ENCODE results near the gene MYF5.

The MYF5 gene

GRCh38 chr12:80707830-80708258 lies 8.9 kb upstream of the MYF5 start:
- DNase-seq (ENCODE audit: low spot score) = no peak

- DNase-seq (ENCODE audit: low spot score) = no peak
Measured at GRCh38 chr12:80708259-80708974, 8.3 kb upstream of the MYF5 start.

DNA sequence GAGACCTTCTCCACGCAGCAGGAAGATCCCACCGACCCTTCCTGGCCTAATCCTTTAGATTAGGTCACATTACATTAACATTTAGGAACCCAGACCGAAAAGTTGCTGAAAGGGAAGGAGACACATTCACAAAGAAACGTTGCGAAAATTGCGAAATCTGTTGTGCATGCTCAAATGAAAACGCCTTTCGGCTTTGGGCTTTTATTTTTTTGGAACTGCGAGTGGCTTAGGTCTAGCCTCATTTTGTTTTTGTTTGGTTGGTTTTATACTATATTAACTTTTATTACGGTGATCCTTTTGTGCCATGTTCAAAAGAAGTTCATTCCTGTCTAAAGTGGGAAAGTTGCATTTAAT lies 7.8 kb upstream of the MYF5 start:
- DNase-seq (ENCODE audit: low spot score) = no peak

- DNase-seq (ENCODE audit: low spot score) = no peak
Measured at GRCh38 chr12:80709811-80710726, 6.6 kb upstream of the MYF5 start.

DNA sequence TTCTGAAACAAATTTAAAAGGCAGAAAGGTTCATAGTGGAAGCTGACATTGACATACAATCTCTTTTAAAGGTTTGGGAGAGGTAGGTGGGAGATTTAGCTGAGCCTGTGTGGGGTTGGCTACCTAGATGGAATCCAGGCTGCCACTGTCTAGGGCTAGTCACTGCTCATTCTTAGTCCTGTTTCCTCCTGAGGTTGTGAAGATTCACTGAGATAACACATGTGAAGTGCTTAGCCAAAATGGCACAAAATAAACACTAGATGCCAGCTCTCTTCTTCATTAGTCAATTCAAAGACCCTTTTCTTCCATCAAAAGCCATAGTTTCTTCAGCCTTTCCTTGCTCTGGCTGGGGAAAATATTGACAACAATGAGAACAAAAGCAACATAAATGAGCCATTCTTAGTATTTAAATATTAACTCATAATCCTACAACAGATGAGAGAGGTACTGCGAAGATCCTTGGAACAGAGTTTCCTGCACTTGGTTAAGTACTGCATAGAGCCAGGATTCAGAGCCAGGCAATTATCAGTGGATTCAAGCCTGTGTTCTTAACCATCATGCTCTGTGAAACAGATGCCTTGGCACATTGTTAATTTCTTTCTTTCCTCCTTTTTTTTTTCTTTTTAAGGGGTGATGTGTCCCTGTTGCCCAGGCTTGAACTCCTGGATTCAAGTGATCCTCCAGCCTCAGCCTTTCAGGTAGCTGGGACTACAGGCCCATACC lies 5.8 kb upstream of the MYF5 start:
- no peak for DNase-seq (ENCODE audit: low spot score)

GRCh38 chr12:80711866-80712265 lies 4.8 kb upstream of the MYF5 start:
- no peak for DNase-seq (ENCODE audit: low spot score)

GRCh38 chr12:80712866-80713265 lies 3.8 kb upstream of the MYF5 start:
- no peak for DNase-seq (ENCODE audit: low spot score)

DNA sequence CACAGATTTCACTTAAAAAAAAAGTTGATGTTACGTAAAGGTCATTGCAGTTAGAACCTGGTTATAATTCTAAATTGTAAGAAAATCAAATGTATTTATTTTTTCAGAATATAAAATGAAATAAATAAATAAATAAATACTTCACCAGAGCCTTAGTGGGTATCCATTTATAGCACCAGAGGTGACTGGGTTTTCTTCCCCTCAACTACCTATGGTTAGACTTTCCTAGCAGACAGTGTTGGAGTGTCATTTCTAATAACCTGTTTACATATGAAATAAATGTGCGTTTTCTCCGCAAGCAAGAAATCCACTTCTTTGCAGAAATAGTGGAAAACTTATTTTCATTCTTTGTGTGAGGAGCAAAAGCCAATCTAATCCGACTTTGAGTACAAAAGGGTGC lies 3.3 kb upstream of the MYF5 start:
- no peak for DNase-seq (ENCODE audit: low spot score)

DNA sequence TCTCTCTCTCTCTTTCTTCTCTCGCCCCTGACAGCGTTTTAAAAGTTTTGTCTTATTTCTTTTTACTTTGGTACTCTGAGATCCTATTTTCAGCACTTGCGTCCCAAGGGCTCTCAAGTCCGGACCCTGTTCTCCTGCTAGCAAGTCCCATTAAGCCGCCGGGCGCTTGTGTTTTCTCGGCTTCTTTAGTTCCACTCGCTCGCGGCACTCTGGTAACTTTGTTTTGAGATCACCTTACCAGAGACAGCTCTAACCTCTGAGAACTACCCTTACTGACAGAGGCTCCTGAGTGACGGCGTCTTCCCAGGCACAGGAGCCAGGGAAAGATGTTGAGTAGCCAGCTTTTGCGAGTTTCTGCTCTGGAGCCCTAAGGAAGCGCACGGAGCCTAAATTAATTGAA lies 2.7 kb upstream of the MYF5 start:
- no peak for DNase-seq (ENCODE audit: low spot score)

DNA sequence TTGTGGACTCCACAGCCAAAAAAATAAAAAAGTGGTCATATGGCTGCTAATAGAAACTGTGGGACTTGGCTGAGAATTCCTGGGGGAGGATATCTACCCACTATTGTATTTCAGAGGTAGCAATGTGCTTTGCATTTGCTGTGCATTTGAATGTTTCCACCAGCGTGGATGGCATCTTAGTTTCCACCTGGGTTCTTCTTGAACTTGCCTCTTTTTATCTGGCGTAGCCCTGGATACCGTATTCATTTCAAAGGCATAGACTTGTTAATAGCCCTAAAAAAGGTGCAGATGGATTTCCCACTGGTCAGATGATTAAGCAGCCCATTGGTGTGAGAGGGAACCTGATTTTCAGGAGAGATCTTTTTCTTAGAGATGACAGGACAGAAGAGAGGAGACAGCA lies 1.9 kb upstream of the MYF5 start:
- DNase-seq (ENCODE audit: low spot score) = no peak

- no peak for DNase-seq (ENCODE audit: low spot score)
Measured at GRCh38 chr12:80715713-80716249, 931 bp upstream of the MYF5 start.

DNA sequence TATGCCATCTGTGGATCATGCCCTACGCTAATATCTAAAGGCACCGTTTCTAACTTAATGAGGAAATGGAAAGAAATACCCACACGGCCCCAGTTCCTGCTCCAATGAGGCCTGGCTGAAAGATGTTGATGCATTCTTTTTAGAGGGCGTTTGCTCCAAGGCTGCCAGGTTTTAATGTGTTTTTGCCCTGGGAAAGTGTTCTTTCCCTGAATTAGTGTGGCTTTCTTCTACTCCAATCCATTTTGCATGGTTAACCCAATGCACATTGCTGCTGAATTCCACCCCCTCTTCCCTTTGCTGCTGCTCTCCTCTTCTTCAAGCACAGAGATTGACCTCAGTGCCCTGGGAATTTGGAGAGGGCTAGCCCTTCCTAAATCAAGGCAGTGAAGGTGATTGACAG lies 1.1 kb downstream of the MYF5 start:
- no peak for DNase-seq (ENCODE audit: low spot score)

GRCh38 chr12:80720516-80720915 lies 3.8 kb downstream of the MYF5 start:
- no peak for DNase-seq (ENCODE audit: low spot score)

GRCh38 chr12:80721326-80721725 lies 4.6 kb downstream of the MYF5 start:
- no peak for DNase-seq (ENCODE audit: low spot score)

DNA sequence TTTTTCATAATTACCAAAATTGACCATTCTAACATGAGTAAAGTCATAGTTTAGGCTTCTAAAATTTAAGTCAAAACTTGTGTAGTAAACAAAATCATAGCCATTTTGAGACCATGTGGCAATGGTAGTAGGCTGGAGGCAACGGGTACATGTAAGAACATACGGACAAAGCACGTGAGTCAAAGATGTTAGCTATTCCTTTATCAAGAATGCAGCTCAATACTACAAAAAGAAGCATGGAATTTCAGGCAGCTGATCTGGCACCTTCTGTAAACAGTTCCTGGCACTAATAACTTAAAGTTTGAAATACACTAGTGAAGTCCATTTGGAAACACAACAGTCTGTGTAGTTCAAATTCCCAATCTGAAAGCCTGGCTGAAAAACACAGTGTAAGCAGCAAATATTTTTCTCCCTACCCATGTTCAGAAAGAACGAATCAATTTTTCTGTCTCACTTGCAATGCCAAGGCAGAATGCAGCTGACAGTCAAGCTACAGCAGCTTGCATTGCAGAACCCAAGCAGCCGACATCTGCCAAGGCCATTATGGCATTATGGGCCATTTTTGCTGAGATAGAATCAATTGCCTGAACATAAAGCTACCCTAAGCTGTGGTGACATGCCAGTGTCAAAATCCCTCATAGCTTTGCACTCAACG lies 29.3 kb downstream of the MYF5 start:
- DNase-seq (ENCODE audit: low spot score) = no peak

DNA sequence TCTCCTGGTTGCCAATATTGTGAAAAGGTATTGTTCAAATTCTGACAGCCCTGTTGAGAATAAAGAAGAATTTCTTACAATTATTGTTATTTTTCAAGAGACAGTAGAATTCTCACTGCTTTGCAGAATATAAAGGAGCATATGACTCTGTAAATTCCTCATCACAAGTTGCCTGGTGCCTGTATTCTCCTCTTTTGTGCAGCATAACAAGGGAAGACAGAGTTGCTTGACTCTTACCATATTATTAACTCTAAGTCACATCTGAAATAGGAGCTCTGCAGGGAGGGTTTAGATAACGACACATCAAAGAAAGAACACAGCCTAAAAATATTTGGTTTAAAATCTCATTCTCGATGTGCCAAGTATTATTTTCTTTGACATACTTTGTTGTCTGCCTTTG lies 31.1 kb downstream of the MYF5 start:
- DNase-seq (ENCODE audit: low spot score) = no peak

- no peak for DNase-seq (ENCODE audit: low spot score)
Measured at GRCh38 chr12:80749456-80749855, 32.7 kb downstream of the MYF5 start.

- DNase-seq (ENCODE audit: low spot score) = no peak
Measured at GRCh38 chr12:80752464-80752863, 35.8 kb downstream of the MYF5 start.

DNA sequence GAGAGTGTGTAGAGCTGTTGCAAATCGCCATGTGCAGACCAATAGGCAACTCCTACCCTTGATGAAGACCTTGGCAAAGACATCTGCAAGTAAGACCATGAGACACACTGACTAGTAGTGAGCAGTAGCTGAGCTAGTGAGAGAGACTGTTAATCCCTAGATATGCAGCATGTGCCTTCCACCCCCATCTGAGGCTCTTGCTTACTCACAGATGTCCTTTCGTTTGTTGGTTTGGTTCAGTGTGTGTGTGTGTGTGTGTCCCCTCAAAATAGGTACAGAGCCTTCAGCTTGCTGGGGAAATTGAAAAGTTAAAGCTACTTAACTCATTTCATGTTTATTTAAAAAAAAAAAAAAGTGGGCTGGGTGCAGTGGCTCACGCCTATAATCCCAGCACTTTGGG lies 37.6 kb downstream of the MYF5 start:
- no peak for DNase-seq (ENCODE audit: low spot score)

GRCh38 chr12:80756875-80757274 lies 40.2 kb downstream of the MYF5 start:
- DNase-seq (ENCODE audit: low spot score) = no peak

DNA sequence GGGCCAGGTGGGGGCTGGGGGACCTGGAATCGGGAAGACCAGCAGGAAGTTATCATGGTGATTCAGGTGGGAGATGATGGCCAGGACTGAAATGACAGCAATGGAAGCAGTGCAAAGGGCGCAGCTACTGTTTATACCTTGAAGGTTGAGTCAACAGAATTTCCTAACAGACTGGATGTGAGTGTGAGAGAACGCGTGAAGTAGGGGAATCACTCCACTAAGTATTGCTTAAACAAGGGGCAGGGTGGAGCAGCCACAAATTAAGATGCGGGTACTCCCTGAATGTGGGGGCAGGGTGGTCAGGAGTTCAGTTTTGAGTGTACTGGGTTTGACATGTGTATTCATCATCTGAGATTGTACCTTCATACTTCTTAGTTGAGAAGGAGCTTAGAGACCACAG lies 45.1 kb downstream of the MYF5 start:
- DNase-seq (ENCODE audit: low spot score) = no peak

DNA sequence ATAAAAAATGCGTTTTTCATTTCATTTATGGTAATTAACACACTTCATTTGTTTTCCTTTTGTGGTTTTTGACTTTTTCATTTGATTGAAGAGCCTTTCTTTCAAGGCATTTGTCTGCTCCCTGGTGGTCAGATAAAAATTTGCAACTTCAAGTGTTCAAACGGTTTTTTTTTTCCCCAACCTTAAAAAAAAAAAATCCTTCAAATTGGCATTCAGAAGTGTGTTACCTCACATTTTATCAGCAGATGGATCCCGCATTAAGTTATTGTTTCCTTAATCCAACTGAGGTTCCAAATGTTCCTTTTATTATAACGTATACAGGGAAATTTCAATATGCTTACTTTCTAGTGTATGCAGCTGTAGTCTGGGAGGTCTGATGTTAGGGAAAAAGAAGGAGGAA lies 47.2 kb downstream of the MYF5 start:
- DNase-seq (ENCODE audit: low spot score) = no peak
